Central memory CD4-positive, alpha-beta T cell (primary cell): ENCODE data around the gene GP9.

Source experiments
- DNase-seq: peaks from one replicate; pipeline ENCODE4 v3.0.0; 2022
- total RNA-seq, 3 experiments: gene quantifications; one replicate each; lab custom pipeline; 2026; lab: John Stamatoyannopoulos, UW

The GP9 gene
- total RNA-seq: 0 reads per million in 3 experiments

DNA sequence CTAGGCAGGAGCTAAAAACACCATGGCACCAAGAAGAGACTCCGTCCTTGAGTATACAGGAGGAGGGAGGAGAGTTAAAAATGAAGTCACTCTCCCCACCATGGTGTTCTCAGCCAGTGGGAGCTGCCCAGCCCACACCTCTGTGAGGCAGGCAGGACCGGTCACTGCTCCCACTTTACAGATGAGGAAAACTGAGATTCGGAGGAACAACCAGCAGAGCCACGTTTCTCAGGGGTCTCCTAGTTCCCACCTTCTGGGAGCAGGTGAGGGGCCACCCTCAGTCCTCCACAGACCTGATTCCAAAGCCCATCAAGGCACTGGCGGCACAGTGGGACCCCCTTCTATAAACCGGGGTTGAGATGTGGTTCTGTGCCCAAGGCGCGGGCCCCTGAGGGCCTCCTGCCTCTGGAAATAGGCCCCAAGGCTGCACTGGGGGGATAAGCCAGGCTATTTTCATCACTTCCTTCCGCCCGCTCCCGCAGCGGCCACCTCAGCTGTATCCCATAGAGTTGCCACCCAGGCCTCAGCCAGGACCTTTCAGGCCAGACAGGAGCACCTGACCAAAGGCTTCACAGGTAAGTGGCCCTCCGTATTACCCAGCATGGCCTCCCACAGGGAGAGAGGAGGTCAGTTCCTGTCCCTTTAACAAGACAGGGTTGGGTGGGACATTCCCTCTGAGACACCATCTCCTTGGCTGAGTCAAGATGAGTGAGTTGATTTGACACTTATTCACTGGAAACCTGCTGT lies at the start of gene GP9:
Gene GP9 (plus strand): TSS at position 504 of the 747 bp plus-strand sequence. CDS start 961 bp downstream, outside the sequence.
- DNase-seq: no peak

DNA sequence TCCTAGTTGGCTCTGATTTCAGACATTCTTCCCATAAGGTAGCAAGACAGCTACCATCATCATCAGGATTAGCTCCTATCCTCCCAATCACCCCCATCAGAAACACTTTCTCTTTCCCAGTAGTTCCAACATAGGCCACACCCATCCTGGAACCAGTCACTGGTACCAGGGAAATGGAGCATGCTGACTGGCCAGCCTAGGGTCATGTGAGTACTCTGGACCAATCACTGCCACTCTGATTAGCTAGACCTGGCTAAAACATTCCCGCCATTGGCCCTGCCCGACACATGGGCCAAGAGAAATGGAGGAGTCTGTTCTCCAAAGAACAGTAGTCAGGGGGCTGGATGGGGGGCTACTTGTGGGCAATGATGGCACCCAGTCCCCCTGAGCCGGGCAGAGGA lies 47.1 kb upstream of the GP9 start:
- DNase-seq: no peak

DNA sequence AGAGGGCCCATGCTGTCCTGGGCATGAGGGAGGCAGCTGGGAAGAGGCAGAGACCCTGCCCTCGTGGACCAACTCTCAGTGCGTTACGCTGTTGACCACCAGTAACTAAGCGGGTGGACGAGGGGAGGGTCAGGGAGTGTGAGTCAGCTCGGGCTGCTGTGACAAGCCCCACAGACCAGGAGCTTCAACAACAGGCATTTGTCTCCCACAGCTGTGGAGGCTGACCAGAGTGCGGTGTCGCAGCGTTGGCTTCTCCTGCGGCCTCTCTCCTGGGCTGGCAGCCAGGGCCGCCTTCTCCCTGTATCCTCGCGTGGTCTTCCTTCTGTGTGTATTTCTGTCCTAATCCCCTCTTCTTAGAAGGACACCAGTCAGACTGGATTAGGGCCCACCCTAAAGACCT lies 46.4 kb upstream of the GP9 start:
- no peak for DNase-seq

DNA sequence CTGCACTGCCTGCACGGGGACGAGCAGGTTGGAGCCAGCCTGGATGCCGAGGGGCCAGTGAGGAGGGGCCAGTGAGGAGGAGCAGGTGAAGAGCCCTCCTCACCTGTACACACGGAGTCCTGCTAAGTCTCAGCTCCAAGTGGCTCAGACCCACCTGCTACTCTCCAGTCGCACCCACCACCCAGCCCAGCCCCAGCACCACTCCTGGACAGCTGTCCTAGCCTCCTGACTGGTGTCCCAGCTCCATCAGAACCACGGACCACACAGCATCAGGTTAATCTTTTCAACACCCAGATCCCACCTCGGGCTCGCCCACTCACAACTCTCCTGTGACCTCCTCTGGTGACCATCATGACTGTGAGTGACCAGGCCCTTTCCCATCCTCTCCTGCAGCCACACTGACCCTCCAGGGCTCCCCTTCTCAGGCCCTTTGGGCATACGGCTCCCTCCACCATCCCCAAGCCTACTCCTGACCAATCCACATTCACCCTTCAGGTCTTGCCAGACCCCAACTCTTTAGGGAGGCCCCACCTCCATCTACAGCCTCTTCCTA lies 45.7 kb upstream of the GP9 start:
- no peak for DNase-seq

DNA sequence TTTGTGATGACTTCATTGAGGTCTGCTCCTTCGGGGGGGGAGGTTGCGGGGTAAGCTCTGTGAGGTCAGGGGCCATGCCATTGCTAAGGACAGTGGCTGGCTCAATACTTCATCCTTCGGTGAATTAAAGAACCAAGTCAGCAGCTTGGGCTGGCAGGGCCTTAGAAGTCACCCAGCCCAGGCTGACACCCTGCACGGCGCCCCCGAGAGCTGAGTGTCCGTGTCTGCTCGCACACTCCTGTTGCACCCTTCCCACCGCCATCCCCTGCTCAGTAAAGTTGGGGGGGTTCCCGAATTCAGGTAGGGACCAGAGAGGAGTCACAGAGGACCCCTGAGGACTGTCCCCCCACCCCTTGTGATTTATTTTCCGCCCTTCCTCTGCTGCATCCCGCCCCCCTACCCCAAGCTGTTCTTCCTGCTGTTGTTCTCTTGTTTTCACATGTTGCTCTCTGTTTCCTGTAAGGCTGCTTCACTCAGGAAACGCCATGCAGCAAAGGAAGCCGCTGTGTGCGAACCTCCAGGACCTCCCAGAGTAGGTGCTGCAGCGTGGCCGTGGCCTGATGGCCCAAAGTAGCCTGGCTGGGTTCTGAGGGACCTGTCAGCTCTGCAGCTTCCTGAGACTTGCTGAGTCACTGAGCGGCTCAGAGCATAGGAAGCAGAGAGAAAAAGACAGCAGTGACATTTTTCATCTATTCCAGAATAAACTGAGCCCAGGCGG lies 45.0 kb upstream of the GP9 start:
- peak; percentile 45 for DNase-seq

DNA sequence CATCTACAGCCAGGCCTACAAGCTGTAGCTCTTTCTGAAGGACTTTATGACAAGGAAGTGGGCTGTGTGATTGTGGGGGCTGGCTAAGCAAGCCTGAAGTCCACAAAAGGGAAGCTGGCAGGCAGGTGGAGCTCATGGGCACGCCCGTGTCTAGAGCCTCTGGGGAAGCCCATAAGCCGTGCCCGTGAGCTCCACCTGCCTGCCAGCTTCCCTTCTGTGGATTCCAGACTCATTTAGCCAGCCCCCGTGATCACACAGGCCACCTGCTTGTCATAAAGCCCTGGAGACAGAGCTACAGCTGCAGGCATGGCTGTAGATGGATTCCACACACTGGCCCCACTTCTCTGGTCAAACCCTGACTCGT lies 44.2 kb upstream of the GP9 start:
- DNase-seq: peak; percentile 63

DNA sequence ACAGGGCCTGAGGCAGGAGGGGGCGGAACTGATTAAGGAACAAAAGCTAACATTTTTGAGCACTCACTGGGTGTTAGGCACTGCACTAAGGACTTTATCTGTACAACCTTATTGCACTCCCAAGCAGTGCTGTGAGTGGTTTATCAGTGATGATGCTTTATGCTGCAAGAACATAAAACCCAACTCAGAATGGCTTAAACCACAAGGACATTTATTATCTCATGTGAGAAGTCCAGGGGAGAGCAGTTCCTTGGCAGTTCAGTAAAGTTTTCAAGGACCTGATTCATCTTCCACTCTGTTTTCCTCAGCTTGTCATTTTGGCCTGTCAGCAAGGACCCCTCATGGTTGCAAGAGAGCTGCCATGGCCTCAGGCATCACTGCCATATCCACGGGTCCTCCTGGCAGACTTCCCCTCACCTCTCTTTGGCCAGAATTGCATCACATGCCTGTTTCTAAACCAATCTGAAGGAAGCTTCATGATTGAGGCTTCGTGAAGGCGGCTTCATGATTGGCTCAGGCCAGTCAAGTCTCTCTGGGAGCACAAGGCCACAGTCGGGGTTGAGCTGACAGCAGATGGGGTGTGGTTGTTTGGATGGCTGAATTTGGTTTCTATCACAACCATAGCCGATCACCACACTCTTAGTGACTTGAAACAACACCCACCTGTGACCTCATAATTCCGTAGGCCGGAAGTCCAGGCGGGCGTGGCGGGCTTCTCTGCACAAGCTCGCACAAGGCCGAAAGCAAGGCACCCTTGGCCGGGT lies 43.7 kb upstream of the GP9 start:
- peak; percentile 68 for DNase-seq

DNA sequence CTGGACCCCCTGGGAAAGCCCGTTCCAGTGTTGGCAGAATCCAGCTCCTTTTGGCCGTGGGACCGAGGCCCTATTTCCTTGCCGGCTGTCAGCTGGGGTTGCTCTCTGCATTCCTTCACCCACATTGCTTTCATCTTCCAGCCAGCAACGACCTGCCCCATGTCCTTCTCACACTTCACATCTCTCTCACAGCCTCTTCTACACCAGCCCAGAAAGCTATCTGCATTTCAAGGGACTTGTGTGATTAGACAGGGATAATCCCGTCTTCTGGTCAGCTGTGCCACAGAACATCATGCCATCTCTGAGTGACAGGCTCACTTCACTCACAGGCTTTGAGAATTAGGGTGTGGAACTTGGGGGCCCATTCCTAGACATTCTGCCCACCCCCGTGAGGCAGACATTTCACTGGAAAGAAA lies 43.1 kb upstream of the GP9 start:
- DNase-seq: no peak

DNA sequence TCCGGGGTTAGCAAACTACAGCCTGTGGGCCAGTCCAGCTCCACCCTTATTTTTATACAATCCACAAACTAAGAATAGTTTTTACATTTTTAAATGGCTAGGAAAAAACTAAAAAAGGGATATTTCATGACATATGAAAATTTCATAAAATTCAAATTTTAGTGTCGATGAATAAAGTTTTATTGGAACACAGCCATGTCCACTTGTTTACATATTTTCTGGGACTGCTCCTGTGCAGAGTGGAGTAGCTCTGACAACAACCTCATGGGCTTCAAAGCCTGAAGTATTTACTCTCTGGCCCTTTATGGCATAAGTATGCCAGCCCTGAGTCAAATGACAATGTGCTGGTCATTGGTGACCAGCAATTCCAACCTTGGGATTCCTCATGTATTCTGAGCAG lies 42.3 kb upstream of the GP9 start:
- DNase-seq: no peak

DNA sequence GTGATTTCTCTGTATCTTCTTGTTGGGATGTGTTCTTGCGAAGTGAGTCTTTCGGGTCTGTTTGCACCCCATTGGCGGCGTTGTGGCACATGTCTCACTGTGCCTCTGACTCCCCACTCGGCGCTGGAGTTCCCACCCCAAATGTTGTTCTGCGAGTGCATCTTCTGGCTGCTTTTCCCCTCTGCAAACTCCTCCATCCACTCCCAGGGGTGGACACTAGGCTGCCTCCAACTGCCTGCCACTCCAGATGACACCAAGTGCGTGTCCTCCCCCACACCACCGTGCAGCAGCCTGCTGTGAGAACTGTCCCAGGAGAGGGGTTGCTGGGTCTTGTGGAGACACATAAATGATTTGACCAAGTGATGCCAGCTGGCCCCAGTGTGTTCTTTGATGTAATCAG lies 41.8 kb upstream of the GP9 start:
- no peak for DNase-seq

DNA sequence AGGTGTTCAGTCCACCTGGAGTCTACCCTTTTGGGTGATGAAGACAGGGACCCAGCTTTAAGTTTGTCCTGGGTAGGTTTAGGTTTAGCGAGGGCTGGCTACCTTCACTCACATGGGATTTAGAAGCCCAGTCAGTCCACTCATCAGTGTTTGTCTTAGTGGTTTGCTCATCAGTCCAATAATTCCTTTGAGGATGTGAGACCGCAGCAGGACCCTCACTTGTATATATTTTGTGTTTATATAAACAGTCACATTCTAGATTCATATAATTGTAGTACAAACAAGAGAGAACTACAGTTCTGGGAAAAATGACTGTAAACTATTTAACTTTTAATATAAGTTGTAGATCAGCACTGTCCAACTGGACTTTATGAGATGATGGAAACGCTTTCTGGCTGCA lies 41.3 kb upstream of the GP9 start:
- DNase-seq: no peak

DNA sequence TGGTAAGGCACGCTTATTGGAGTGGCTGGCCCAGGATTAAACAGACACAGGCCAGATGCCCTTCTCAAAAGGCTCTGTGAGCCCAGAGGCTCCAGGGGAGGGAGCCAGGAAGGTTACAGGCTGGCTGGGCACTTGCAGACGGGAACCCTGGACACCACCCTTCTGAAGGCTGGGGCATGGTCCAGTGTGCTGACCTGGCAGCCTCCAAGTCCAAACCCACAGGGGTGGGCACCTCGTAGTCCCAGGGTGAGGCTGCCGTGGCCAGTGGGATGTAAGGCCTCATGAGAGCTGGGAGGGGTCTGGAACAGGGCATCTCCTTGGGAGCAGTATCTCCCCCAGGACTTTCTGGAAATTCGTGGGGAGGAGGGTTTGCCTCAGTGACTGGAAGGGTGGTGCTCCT lies 39.9 kb upstream of the GP9 start:
- no peak for DNase-seq

DNA sequence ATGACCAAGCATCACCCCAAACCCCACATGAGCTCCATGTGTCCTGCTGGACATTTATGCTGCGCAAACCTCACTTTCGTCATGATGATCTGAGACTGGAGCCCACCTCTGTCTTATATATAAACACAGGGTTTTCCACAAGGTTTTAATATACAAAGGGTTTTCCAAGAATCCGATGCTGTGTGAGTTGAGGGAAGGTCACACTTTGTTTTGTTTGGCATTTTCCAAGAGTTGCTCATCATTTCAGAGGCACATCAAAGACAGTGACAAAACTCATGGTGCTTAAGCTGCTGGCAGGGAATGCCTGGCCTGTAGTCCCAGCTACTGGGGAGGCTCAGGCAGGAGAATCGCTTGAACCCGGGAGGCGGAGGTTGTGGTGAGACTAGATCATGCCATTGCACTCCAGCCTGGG lies 39.4 kb upstream of the GP9 start:
- DNase-seq: no peak

DNA sequence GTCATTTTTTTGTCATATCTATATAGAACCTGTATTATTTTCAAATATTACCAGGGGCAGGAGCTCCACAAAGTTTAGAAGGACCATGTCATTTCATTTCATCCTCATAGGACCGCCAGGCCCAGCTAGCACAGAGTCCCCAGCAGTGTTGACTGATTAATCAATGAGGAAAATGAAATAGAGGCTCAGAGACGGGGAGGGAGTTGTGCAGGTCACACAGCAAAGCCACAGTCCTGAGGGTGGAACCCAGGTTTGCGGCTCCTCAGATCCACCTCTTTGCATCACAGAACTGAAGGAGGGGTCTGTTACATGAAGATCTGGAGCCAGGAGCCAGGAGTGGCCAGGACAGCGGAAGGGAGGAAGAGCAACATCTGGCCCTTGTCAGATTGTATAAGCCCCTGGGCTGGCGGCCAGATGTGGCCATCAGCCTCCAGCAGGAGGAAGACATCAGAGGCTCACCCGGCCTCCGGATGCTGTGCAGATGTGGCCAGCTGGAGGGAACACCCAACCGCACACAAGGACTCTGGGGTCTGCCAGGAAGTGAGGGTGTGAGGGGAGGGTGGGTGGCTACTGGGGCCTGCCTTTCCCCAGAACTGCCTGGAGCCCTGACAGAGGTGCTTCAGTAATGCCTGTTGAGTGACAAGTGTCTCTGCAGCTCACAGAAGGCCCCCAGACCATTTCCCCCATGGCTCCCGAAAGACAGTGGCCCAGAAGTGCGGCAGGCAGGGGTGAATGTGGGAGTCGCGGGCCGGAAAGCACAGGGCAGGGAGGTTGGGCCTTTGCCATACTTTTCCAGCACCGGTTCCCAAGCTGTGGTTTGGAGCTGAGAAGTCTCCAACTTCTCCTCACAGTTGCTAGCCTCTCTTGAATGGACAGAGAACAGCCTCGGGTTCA lies 38.2 kb upstream of the GP9 start:
- DNase-seq: no peak

DNA sequence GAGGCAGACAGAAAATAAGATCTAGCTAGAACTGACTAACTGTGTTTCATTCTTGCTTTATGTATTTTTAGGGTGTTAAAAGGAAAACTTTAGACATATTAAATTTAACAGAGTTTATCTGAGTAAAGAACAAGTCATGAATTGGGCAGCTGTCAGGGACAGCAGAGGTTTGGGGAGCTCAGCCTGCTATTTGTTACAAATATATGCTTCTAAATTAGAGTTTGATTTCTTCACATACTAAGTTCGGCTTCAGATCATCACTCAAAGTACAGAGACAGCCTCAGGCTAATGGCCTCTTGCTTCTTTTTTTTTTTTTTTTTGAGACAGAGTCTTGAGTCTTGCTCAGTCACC lies 37.6 kb upstream of the GP9 start:
- no peak for DNase-seq

DNA sequence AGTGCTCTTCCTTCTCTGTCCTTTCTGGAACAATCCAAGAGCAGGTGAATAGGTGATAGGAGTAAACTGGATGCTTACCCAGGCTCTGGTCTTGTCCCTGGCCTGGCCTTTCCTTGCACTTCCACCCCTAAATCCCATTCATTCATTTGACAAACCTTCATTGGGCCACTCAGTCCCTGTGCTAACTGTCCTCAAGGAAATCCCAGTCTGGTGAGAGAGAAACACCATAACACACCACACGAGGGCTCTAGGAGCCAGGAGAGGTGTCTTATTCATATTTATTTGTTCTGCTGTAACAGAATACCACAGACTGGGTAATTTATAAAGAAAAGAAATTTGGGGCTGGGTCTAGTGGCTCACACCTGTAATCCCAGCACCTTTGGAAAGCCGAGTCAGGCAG lies 36.7 kb upstream of the GP9 start:
- DNase-seq: no peak

DNA sequence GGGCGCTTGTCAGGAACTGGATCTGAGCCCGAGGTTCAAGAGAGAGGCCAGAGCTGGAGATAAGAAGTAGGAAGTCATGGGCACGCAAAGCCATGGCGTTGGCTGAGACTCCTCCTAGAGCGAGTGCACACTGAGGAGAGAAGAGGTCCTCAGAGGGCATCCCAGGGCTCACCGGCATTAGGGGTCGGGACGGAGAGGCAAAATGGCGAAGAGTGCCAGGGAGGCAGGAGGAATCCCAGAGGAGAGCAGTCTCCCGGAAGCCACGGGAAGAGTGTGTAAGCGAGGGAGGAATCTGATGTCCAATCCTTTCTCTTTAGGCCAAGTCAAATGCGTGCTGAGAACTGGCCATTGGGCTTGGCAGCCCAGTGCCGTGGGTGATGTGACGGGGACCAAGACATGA lies 35.5 kb upstream of the GP9 start:
- no peak for DNase-seq

DNA sequence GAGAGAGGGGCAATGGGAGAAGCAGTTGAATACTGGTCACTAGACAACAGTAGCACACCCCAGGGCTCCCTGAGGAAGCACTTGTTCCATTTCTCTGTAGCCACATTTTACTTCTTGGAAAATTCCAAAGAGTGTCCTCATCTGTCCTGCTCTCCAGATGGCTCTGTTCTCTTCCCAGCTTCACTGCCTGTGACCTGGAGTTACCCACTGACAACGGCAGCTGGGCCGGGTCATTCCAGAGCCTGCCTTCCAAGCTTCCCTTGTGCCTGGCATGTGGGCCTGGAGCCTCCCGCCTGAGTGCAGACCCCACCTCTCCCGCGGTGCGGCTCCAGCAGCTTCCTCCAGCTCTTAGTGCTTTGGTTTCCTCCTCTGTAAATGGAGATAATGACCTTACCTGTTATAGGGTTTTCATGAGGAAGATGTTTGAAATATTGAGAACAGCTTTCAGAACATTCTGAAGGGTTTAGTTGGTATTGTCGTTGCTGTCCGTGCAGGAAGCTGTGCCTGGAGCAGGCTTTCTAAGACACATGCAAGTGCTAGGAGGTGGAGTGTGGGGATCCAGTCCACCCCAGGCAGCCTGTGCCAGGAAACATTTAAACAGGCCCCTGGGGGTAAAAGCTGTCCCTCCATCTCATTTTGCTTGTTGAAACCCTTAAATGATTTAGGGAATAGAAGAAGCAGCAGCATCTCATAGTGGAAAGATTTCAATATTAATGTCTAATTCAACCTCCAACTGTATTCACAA lies 34.7 kb upstream of the GP9 start:
- no peak for DNase-seq

DNA sequence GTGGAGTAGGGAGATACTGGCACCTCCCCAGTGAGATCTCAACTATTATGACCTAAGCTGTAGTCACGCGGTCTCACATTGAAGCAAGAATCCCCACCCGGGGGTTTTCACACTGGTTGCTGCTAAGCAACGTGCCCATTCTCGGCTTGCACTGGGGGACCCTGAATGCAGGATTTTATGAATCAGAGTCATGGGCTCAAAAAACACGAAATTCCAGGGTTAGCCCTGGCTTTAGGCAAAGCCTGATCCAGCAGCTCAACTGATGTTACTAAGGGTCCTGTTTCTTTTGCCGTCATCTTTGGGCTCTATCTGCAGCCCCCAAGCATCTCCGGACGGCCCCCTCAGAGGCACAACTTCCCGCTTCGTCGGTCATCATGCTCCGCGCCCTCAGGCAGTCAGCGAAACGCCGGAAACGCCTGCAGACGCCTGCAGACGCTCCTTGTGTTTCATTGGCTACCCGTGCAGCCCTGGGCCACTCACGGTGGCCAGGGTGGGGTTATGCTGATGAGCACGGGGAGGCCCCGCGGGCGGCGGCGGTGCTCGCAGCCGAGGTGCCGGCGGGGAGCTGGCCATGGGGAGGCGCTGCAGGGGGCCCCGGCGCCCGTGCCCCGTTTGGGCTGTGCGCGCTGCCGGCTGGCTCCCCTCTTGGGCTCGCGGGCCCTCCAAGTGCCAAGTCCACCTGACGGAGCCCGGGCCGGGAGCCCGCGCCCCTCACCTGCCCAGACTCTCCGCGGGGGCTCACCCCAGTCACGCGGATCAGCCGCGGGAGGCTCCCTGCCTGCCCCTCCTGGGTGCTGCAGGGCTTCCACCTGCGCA lies 33.6 kb upstream of the GP9 start:
- peak; percentile 93 for DNase-seq

DNA sequence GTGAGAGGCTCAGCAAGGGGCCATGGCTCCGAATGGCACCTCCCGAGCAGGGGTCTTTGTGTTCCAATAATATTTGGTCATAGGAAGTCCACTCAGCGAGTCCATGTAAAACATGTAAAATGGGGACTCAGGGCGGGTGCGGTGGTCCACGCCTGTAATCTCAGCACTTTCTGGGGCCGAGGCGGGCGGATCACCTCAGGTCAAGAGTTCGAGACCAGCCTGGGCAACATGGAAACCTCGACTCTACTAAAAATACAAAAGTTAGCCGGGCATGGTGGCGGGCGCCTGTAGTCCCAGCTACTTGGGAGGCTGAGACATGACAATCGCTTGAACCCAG lies 33.1 kb upstream of the GP9 start:
- DNase-seq: no peak

DNA sequence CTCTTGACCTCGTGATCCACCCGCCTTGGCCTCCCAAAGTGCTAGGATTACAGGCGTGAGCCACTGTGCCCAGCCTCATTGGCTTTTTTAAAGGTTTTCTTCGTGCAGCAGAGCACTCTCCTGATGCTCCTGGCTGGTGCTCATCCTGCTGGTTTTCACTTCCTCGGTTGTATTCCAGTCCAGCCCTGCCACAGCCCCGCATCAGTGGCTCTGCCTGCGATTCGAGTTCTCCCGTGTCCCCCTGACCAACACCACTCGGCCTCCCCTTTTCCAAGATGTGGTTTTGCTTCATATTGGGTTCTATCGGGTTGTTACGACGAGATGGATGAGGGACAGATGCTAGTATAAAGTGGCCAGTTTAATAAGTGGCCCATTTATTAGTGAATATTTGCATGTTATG lies 31.7 kb upstream of the GP9 start:
- no peak for DNase-seq
